ENCODE data around the gene ACKR3.

Gene ACKR3

GRCh38 chr2:236613612-236614011 lies 44.0 kb downstream of the ACKR3 start:
- no peaks in the 10 kb centered on the region for H3K9me3 ChIP-seq (ENCODE audit: control insufficient read depth, insufficient read depth, low read length)
- H3K4me1 ChIP-seq (ENCODE audit: insufficient read depth, low read length) = no peaks in the 10 kb centered on the region
- H3K9ac ChIP-seq (ENCODE audit: low read depth, low read length) = no peak overlapping the region
- no peaks in the 10 kb centered on the region for H3K36me3 ChIP-seq (ENCODE audit: insufficient read depth, low read length)

DNA sequence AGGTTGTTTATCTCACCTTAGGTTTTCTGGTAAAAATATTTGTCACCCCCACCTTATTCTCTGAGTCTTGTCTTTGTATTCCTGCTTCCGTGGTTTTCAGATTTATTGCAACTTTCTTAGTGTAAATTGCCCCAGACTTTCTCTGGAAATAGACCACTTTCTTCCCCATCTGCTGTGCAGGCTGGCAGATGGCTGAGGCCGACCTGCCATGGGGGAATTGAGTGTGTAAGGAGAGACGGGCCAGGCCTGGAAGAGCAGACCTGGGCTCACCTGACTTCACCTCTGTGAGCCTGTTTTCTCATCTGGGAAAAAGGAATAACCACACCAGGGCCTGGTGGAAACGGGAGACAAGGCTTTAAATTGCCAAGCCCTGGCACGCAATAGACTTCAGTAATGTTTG lies 44.9 kb downstream of the ACKR3 start:
- Histone ChIP-seq H3K9me3 (ENCODE audit: control insufficient read depth, insufficient read depth, low read length) (no peaks in the 10 kb centered on the region), H3K9ac (ENCODE audit: low read depth, low read length) (no peak overlapping the region), H3K4me1 (ENCODE audit: insufficient read depth, low read length) (no peaks in the 10 kb centered on the region), H3K36me3 (ENCODE audit: insufficient read depth, low read length) (no peaks in the 10 kb centered on the region)

DNA sequence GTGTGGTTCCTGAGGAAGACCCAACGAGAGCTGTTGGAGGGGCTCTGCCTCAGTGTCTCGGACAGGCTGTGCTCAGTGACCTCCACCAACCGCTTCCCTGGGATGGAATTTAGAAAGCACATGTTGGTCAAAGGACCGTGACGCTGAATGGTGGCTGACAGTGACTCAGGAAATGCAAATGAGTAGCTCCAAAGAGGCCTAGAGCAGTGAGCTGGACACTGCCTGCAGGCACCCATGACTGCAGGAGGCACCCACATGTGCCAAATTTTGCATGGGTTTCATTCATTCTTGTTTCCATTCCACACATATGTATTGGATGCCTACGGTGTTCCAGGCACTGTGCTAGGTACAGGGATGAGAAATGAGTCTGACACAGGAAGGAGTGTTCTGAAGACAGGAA lies 46.4 kb downstream of the ACKR3 start:
- Histone ChIP-seq H3K4me1 (ENCODE audit: insufficient read depth, low read length) (no peaks in the 10 kb centered on the region), H3K36me3 (ENCODE audit: insufficient read depth, low read length) (no peaks in the 10 kb centered on the region), H3K9ac (ENCODE audit: low read depth, low read length) (no peak overlapping the region), H3K9me3 (ENCODE audit: control insufficient read depth, insufficient read depth, low read length) (no peaks in the 10 kb centered on the region)

- Histone ChIP-seq H3K9ac (ENCODE audit: low read depth, low read length) (no peak overlapping the region), H3K36me3 (ENCODE audit: insufficient read depth, low read length) (no peaks in the 10 kb centered on the region), H3K9me3 (ENCODE audit: control insufficient read depth, insufficient read depth, low read length) (no peaks in the 10 kb centered on the region), H3K4me1 (ENCODE audit: insufficient read depth, low read length) (no peaks in the 10 kb centered on the region)
Measured at GRCh38 chr2:236616624-236617023, 47.0 kb downstream of the ACKR3 start.

DNA sequence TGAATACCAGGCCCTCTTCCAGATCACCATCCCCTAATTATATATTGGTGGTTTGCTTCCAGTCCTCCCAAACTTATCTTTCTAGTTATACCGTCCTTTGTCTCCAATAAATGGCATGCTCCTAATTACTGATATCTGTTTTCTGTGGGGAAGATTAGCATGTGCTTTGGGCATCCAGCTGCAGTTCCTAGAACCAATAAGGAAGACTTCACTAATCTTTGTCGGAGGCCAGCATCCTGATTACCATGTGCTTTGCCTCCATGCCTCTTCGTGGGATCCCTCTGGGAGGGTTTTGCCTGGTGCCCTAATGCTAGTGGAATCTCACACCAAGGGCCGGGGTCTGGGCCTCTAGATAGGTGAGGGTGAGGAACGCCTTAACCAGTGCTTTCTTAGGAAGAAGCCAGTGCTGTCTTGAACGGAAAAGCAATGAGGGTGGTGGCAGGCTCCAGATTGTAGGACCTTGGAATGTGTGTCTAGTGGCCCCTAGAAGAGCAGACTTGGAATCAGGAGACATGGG lies 47.7 kb downstream of the ACKR3 start:
- Histone ChIP-seq H3K9ac (ENCODE audit: low read depth, low read length) (no peak overlapping the region), H3K4me1 (ENCODE audit: insufficient read depth, low read length) (no peaks in the 10 kb centered on the region), H3K36me3 (ENCODE audit: insufficient read depth, low read length) (no peaks in the 10 kb centered on the region), H3K9me3 (ENCODE audit: control insufficient read depth, insufficient read depth, low read length) (no peaks in the 10 kb centered on the region)

GRCh38 chr2:236617796-236618195 lies 48.2 kb downstream of the ACKR3 start:
- H3K4me1 ChIP-seq (ENCODE audit: insufficient read depth, low read length) = no peaks in the 10 kb centered on the region
- H3K36me3 ChIP-seq (ENCODE audit: insufficient read depth, low read length) = no peaks in the 10 kb centered on the region
- no peak overlapping the region for H3K9ac ChIP-seq (ENCODE audit: low read depth, low read length)
- H3K9me3 ChIP-seq (ENCODE audit: control insufficient read depth, insufficient read depth, low read length) = no peaks in the 10 kb centered on the region

- Histone ChIP-seq H3K4me1 (ENCODE audit: insufficient read depth, low read length) (no peaks in the 10 kb centered on the region), H3K9me3 (ENCODE audit: control insufficient read depth, insufficient read depth, low read length) (no peaks in the 10 kb centered on the region), H3K9ac (ENCODE audit: low read depth, low read length) (no peak overlapping the region), H3K36me3 (ENCODE audit: insufficient read depth, low read length) (no peaks in the 10 kb centered on the region)
Measured at GRCh38 chr2:236618370-236618769, 48.7 kb downstream of the ACKR3 start.

DNA sequence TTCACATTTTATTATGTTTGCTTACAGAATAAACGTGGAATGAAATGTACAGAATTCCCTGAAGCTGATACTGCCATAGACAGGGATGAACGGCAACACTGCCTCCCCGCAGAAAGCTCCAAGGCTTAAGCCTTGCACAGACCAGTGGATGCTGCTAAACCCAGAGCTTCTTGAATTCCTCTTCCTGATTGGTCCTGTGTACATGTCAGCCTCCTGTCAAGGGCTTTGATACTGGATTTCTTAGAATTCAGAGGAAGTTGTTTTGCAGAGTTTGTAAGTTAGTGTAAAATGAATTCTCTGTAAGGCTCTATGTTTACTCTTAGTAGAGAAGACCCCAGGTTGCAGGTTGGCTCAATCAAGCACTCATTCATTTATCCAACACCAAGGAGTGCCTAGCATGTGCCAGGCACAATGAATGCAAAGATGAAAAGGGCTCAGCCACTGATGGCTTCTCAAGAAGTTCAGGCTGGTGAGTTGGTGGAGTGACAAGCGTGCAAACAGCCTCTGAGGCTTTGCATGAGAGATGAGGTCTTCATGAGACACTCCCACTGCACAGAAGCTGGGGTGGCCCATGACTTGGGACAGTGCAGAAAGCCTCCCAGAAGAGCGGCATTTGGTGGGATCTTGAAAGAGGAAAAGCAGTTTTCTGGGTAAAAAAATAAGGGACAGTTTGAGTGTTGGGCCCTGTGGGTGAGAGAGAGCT lies 50.4 kb downstream of the ACKR3 start:
- no peaks in the 10 kb centered on the region for H3K9me3 ChIP-seq (ENCODE audit: control insufficient read depth, insufficient read depth, low read length)
- H3K36me3 ChIP-seq (ENCODE audit: insufficient read depth, low read length) = no peaks in the 10 kb centered on the region
- no peak overlapping the region for H3K9ac ChIP-seq (ENCODE audit: low read depth, low read length)
- no peaks in the 10 kb centered on the region for H3K4me1 ChIP-seq (ENCODE audit: insufficient read depth, low read length)

GRCh38 chr2:236621786-236622185 lies 52.2 kb downstream of the ACKR3 start:
- Histone ChIP-seq H3K36me3 (ENCODE audit: insufficient read depth, low read length) (no peaks in the 10 kb centered on the region), H3K9me3 (ENCODE audit: control insufficient read depth, insufficient read depth, low read length) (no peaks in the 10 kb centered on the region), H3K4me1 (ENCODE audit: insufficient read depth, low read length) (no peaks in the 10 kb centered on the region), H3K9ac (ENCODE audit: low read depth, low read length) (no peak overlapping the region)

DNA sequence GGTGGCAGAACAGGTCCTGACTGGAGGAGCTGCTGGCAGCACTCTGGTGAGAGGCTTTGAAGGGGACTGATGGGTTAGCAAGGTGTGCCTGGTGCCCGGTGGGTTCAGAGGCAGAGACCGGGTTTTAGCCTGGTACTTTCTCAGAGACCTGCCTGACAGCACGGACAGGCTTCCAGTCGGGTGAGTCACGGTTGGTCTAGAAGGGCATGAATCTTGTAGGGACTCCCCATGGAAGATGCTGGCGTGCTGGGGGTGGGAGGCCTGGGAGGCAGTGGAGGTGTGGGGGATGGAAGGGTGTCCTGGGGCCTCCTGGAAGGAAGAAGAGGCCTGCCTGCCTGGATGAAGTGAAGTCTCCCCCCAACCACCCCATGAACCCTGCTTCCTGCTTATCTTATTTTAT lies 52.6 kb downstream of the ACKR3 start:
- Histone ChIP-seq H3K4me1 (ENCODE audit: insufficient read depth, low read length) (no peaks in the 10 kb centered on the region), H3K9me3 (ENCODE audit: control insufficient read depth, insufficient read depth, low read length) (no peaks in the 10 kb centered on the region), H3K9ac (ENCODE audit: low read depth, low read length) (no peak overlapping the region), H3K36me3 (ENCODE audit: insufficient read depth, low read length) (no peaks in the 10 kb centered on the region)

DNA sequence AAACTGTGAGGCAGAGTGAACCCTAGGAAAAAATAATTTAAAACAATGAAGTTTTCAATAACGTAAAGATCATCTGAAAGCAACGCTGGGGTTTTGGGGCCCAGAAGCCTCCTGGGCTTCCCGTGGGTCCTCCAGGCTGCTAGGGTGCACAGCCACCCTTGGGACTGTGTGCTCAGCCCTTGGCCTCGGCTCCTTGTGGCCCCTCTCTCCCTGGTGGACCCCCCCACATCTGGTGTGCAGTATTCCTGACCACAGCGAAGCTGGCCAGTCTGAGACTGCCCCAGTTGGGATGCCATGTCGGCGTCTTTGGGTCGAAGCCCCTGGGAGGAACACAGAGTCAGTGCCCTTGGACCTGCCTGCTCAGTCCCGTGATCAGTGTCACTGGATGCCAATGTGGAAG lies 53.0 kb downstream of the ACKR3 start:
- no peak overlapping the region for H3K9ac ChIP-seq (ENCODE audit: low read depth, low read length)
- H3K36me3 ChIP-seq (ENCODE audit: insufficient read depth, low read length) = no peaks in the 10 kb centered on the region
- no peaks in the 10 kb centered on the region for H3K9me3 ChIP-seq (ENCODE audit: control insufficient read depth, insufficient read depth, low read length)
- H3K4me1 ChIP-seq (ENCODE audit: insufficient read depth, low read length) = no peaks in the 10 kb centered on the region

- Histone ChIP-seq H3K36me3 (ENCODE audit: insufficient read depth, low read length) (no peaks in the 10 kb centered on the region), H3K4me1 (ENCODE audit: insufficient read depth, low read length) (no peaks in the 10 kb centered on the region), H3K9me3 (ENCODE audit: control insufficient read depth, insufficient read depth, low read length) (no peaks in the 10 kb centered on the region), H3K9ac (ENCODE audit: low read depth, low read length) (no peak overlapping the region)
Measured at GRCh38 chr2:236623816-236624215, 54.2 kb downstream of the ACKR3 start.

DNA sequence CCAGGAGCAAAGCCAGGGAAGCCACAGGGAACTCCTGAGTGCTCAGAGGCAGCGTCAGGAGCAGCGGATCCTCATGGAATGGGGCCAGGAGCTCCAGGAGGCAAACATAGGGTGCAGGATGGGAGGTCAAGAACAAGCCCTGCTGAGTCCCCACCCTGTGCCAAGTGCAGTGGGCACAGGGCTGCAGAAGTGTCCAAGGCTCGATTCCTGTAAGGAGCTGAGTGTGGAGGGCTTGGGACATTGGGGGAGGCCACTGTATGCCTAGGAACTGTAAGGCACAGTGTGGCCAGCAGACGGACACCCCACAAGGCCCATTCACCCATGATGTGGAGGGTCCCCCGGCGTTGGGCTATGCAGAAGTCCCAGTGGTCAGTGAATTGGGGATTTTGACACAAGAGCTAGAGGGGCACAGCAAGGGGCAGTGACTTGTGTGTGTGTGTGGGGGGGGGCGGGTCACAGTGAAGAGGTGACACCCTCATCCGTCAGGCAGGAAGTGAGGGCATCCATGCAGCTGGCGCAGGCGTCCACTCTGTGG lies 55.6 kb downstream of the ACKR3 start:
- H3K36me3 ChIP-seq (ENCODE audit: insufficient read depth, low read length) = no peaks in the 10 kb centered on the region
- H3K9me3 ChIP-seq (ENCODE audit: control insufficient read depth, insufficient read depth, low read length) = no peaks in the 10 kb centered on the region
- no peak overlapping the region for H3K9ac ChIP-seq (ENCODE audit: low read depth, low read length)
- no peaks in the 10 kb centered on the region for H3K4me1 ChIP-seq (ENCODE audit: insufficient read depth, low read length)

DNA sequence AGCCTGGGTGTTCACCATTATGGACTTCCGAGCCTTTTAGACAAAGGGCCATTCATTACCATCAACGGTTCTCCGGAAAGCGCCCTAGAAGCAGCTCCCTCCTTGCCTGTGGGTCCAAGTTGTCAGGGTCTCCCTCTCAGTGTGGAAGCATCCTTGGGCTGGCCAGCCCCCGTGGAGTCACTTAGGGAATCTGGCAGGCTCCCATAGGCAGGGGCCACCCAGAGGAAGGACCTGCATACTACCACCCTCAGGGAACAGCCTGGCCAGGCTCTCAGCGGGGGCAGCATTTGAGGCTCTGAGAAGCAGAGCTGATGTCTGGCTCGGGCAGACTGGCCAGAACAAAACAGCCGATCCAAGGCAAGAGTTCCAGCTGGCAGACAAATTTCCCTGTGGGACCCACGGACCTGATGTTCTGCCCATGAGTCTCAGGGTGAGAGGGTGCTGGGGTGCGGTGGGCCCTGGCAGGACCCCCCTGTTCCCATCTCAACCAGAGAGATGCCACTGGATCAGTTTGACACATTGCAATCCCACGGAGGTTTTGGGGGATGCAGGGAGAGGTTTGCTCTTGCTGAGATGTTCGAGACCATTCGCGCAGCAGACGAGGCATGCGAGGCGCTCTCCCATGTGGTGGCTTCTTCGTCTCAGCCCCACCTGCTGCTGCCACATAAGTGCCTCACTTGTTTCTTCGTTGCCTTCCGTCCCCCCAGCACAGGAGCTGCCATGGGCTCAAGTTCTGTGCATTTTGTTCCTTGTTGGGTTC lies 56.9 kb downstream of the ACKR3 start:
- H3K9me3 ChIP-seq (ENCODE audit: control insufficient read depth, insufficient read depth, low read length) = no peaks in the 10 kb centered on the region
- H3K4me1 ChIP-seq (ENCODE audit: insufficient read depth, low read length) = no peaks in the 10 kb centered on the region
- no peak overlapping the region for H3K9ac ChIP-seq (ENCODE audit: low read depth, low read length)
- no peaks in the 10 kb centered on the region for H3K36me3 ChIP-seq (ENCODE audit: insufficient read depth, low read length)

- Histone ChIP-seq H3K9ac (ENCODE audit: low read depth, low read length) (no peak overlapping the region), H3K36me3 (ENCODE audit: insufficient read depth, low read length) (no peaks in the 10 kb centered on the region), H3K4me1 (ENCODE audit: insufficient read depth, low read length) (no peaks in the 10 kb centered on the region), H3K9me3 (ENCODE audit: control insufficient read depth, insufficient read depth, low read length) (no peaks in the 10 kb centered on the region)
Measured at GRCh38 chr2:236627193-236627592, 57.6 kb downstream of the ACKR3 start.

Data from ES-I3 (cell line).